ENCODE measurements around the gene GRN. TPM values are rescaled to one million over a fixed set of nuclear protein-coding genes. Genes with fewer than 3 reads are reported as not detected.

GRN gene
- total and polyA plus RNA-seq, 2 of the 8 experiments (the other 6 are each of a cell fraction or from before 2014, with no cell fraction given), result 108 to 387 TPM

GRCh38 chr17:44318077-44318892 lies 26.8 kb upstream of the GRN start:
- H4K8ac ChIP-seq (ENCODE audit: extremely low read depth, insufficient read depth, low read length), result 0 out of 2 replicates have a peak overlapping the region, but pooled peaks have one; percentile 35
- no peak overlapping the region for H4K91ac ChIP-seq (replicated peaks; ENCODE audit: insufficient read length, low read length)
- no peak for DNase-seq (ENCODE audit: low read depth in 1 of 2, low spot score in 2 of 2)
- no peak overlapping the region for H3K27ac ChIP-seq (ENCODE audit: low read depth, low read length)
- H4K20me1 ChIP-seq (replicated peaks in 1 of 2; ENCODE audit: control insufficient read depth in 1 of 2, insufficient read depth in 2 of 2, low read length in 2 of 2), result peaks cover 2 to 19% of the 10 kb centered on the region in 2 experiments
- peaks cover 7 to 30% (median 22%) of the 10 kb centered on the region in 4 experiments; a peak in 7 of 8 replicates for H3K36me3 ChIP-seq (ENCODE audit: control insufficient read depth in 2 of 4, insufficient read depth in 4 of 4, low read length in 3 of 4)
- no peaks in the 10 kb centered on the region for H3K9me3 ChIP-seq (ENCODE audit: insufficient read depth in 2 of 2, low read depth in 1 of 2, low read length in 1 of 2)
- peaks cover 0 to 20% (median 12%) of the 10 kb centered on the region in 4 experiments; a peak in 5 of 7 replicates for H3K4me1 ChIP-seq (replicated peaks in 1 of 4; ENCODE audit: control insufficient read depth in 3 of 4, insufficient read depth in 4 of 4, low read length in 3 of 4)
- H2BK12ac ChIP-seq (ENCODE audit: low read depth, low read length), result no peak overlapping the region
- no peak overlapping the region for H3K4me3 ChIP-seq (ENCODE audit: extremely low read depth in 1 of 4, insufficient read depth in 2 of 4, low read depth in 3 of 4, low read length in 4 of 4)
- ChIA-PET POLR2A (ENCODE audit: partially characterized antibody) (interaction anchor here (0.5 to 14.6 kb wide), 22 partner anchors 7 to 729 kb away, joined by 3 to 135 read pairs (median 5); partner anchors contain the start of genes GRN, RUNDC3A, SLC25A39 and UBTF), CTCF (ENCODE audit: partially characterized antibody) (interaction anchor here (0.6 to 5.9 kb wide), 10 partner anchors 9 to 108 kb away, joined by 3 to 42 read pairs (median 4); partner anchors contain the start of gene RUNDC3A)
- H3K27me3 ChIP-seq (replicated peaks in 1 of 4; ENCODE audit: control insufficient read depth in 3 of 4, extremely low read depth in 1 of 4, insufficient read depth in 3 of 4, low read length in 3 of 4), result peaks cover 0 to 19% (median 17%) of the 10 kb centered on the region in 4 experiments; a peak in 6 of 7 replicates
- no peak overlapping the region for H3K4me2 ChIP-seq (ENCODE audit: insufficient read depth in 1 of 2, low read depth in 2 of 2, low read length in 2 of 2)
- no peak overlapping the region for H2BK20ac ChIP-seq (ENCODE audit: low read length)
- H4K5ac ChIP-seq (ENCODE audit: insufficient read length, low read depth, low read length), result no peak overlapping the region
- H2BK5ac ChIP-seq (ENCODE audit: low read depth, low read length), result peak overlapping the region; percentile 24; the same call in 1 of the 2 replicates
- H3K56ac ChIP-seq (replicated peaks; ENCODE audit: insufficient read length, low read depth, low read length), result no peak overlapping the region
- 92% methylated on average over 15 of the region's 15 CpGs; no CpG with 5 or more reads in 1 of the 2 experiments for WGBS, 2 experiments (ENCODE audit: extremely low coverage in 1 of 2, insufficient coverage in 1 of 2, insufficient read length in 1 of 2, insufficient replicate concordance in 2 of 2, low coverage in 1 of 2, low lambda C conversion rate in 2 of 2, missing lambda C conversion rate in 1 of 2)
- H3K18ac ChIP-seq (ENCODE audit: extremely low read depth, low read length), result no peak overlapping the region; the same call in 1 of the 2 replicates
- no peak overlapping the region for H3K4ac ChIP-seq (replicated peaks; ENCODE audit: insufficient read length, low read depth, low read length)
- no peak overlapping the region for H2BK120ac ChIP-seq (replicated peaks; ENCODE audit: low read depth, low read length)
- peaks cover 0 to 3% of the 10 kb centered on the region in 2 experiments; a peak in 1 of 4 replicates for H3K79me2 ChIP-seq (ENCODE audit: control insufficient read depth in 1 of 2, insufficient read depth in 2 of 2, low read length in 2 of 2)
- H3K23me2 ChIP-seq (ENCODE audit: low read depth, low read length), result peaks cover 14% of the 10 kb centered on the region
- H3K23ac ChIP-seq (ENCODE audit: insufficient read length), result no peak overlapping the region
- H2AFZ ChIP-seq (ENCODE audit: low read length), result no peak overlapping the region
- H3K79me1 ChIP-seq (ENCODE audit: low read depth, low read length), result no peaks in the 10 kb centered on the region; the same call in 1 of the 2 replicates
- H2BK15ac ChIP-seq (ENCODE audit: low read length), result no peak overlapping the region
- no peak overlapping the region for H2AK5ac ChIP-seq (ENCODE audit: low read depth, low read length)
- FAIRE-seq, result no peak
- no peak overlapping the region for H3K14ac ChIP-seq (ENCODE audit: insufficient read length)
- no peak overlapping the region for H3K9ac ChIP-seq (replicated peaks in 1 of 4; ENCODE audit: extremely low read depth in 1 of 4, low read depth in 3 of 4, low read length in 3 of 4)
- TF ChIP-seq POLR2A (IDR thresholded peaks at IDR 0.05; ENCODE audit: control extremely low read depth in 1 of 2, low read depth in 2 of 2, low read length in 2 of 2) (0 out of 3 replicates have a peak, but pooled peaks of 1 of the 2 experiments have one; percentile 1), SIN3A (conservative IDR thresholded peaks at IDR 0.05 in 1 of 2, IDR thresholded peaks at IDR 0.05 in 1 of 2; ENCODE audit: low read depth in 1 of 2, low read length in 2 of 2) (no peak)
